HepG2 (cell line): ENCODE results near the gene PLD2. TPM values are rescaled to one million over a fixed set of nuclear protein-coding genes. Genes with fewer than 3 reads are reported as not detected.

Experiments used
- ASH2L ChIP-seq: fragments of 300-600, 200-600 bp; sonication (generic); IDR thresholded peaks from 2 replicates; pipeline ENCODE4 v1.7.0; 2017; ENCODE audit warnings: low read depth, mild to moderate bottlenecking, moderate library complexity, mixed read lengths, low read length; ENCODE audit not compliant: insufficient read length
- BRD4 ChIP-seq: sonication (generic); formaldehyde crosslinking; IDR thresholded peaks from 2 replicates; pipeline ENCODE4 v1.4.0; 2020; ENCODE audit warnings: missing genetic modification reagents
- HNRNPK ChIP-seq: fragments of 200-400 bp; formaldehyde crosslinking; IDR thresholded peaks from 2 replicates; pipeline ENCODE4 v1.6.1; 2018; ENCODE audit warnings: low read length, low read depth, moderate library complexity, mild to moderate bottlenecking; ENCODE audit not compliant: poor library complexity, severe bottlenecking
- IRF1 ChIP-seq: sonication (generic); formaldehyde crosslinking; IDR thresholded peaks from 2 replicates; pipeline ENCODE4 v1.4.0; 2020; ENCODE audit warnings: low read depth, mild to moderate bottlenecking, missing genetic modification reagents
- KAT8 ChIP-seq: IDR thresholded peaks from 2 replicates; pipeline ENCODE4 v1.6.1; 2016; ENCODE audit warnings: missing genetic modification reagents, missing compliant biosample characterization
- KLF6 ChIP-seq: IDR thresholded peaks from 2 replicates; pipeline ENCODE4 v1.8.0; 2016; ENCODE audit warnings: missing biosample characterization, missing genetic modification reagents
- NRL ChIP-seq: sonication (generic); formaldehyde crosslinking; IDR thresholded peaks from 2 replicates; pipeline ENCODE4 v1.5.0; 2020; ENCODE audit warnings: missing genetic modification reagents, mild to moderate bottlenecking, moderate library complexity, borderline replicate concordance
- PLRG1 ChIP-seq: fragments of 450-650 bp; conservative IDR thresholded peaks from 2 replicates; pipeline ENCODE4 v1.6.1; 2016
- RFX5 ChIP-seq: IDR thresholded peaks from 2 replicates; pipeline ENCODE4 v1.6.1; 2011; ENCODE audit warnings: low read depth, low read length, improper control_type of control experiment
- SIN3A ChIP-seq: IDR thresholded peaks from 2 replicates; pipeline ENCODE4 v1.6.1; 2011; ENCODE audit warnings: low read depth, mild to moderate bottlenecking, control low read depth, low read length, borderline replicate concordance
- SIX4 ChIP-seq: sonication (generic); formaldehyde crosslinking; IDR thresholded peaks from 2 replicates; pipeline ENCODE4 v1.4.0; 2020; ENCODE audit warnings: missing genetic modification reagents
- TEF ChIP-seq: sonication (generic); formaldehyde crosslinking; IDR thresholded peaks from 2 replicates; pipeline ENCODE4 v1.5.0; 2020; ENCODE audit warnings: missing genetic modification reagents
- ZKSCAN8 ChIP-seq: IDR thresholded peaks from 2 replicates; pipeline ENCODE4 v1.6.1; 2016; ENCODE audit warnings: borderline replicate concordance, missing genetic modification reagents, missing compliant biosample characterization
- ZNF558 ChIP-seq: sonication (generic); formaldehyde crosslinking; IDR thresholded peaks from 2 replicates; pipeline ENCODE4 v1.9.0; 2022; ENCODE audit warnings: mild to moderate bottlenecking, missing genetic modification reagents, borderline replicate concordance
- ZNF720 ChIP-seq: sonication (generic); formaldehyde crosslinking; IDR thresholded peaks from 2 replicates; pipeline ENCODE4 v1.4.0; 2020; ENCODE audit warnings: missing genetic modification reagents
- ZNF766 ChIP-seq: sonication (generic); formaldehyde crosslinking; IDR thresholded peaks from 2 replicates; pipeline ENCODE4 v1.5.0; 2020; ENCODE audit warnings: missing genetic modification reagents, borderline replicate concordance
- ZNF768 ChIP-seq: sonication (generic); formaldehyde crosslinking; IDR thresholded peaks from 2 replicates; pipeline ENCODE4 v1.4.0; 2020; ENCODE audit warnings: missing genetic modification reagents
- polyA plus RNA-seq, 8 experiments: library from polyadenylated mRNA; depleted of rRNA in 3 of 8; stranded (reverse) in 7 of 8; unstranded in 1 of 8; fragments of >200 nt; fragmentation: Illumina TruSeq in 4 of 8; extraction: Trizol in 4 of 8; gene quantifications; 2 replicates each; pipeline versions ENCODE4 v1.2.1 to v1.2.3, GENCODE V29; 2011 to 2016; ENCODE audit warnings: low read depth in 4 of 8, missing spikeins in 1 of 8, mixed read lengths in 1 of 8; ENCODE audit not compliant: insufficient read depth in 1 of 8
- total RNA-seq, 5 experiments: library from RNA; depleted of rRNA; stranded (reverse); fragments of >200 nt; fragmentation: Illumina TruSeq; extraction: Trizol; gene quantifications; 2 replicates each; pipeline ENCODE4 v1.2.3, GENCODE V29; 2016; ENCODE audit warnings: low read depth in 1 of 5
- TF ChIP-seq, protein P1 (sequence below): sonication (generic); formaldehyde crosslinking; conservative IDR thresholded peaks from 2 replicates; pipeline ENCODE4 v1.4.0; 2020; ENCODE audit warnings: missing genetic modification reagents
- TF ChIP-seq, protein P2 (sequence below): sonication (generic); formaldehyde crosslinking; IDR thresholded peaks from 2 replicates; pipeline ENCODE4 v1.4.0; 2020; ENCODE audit warnings: missing genetic modification reagents, low read depth, mild to moderate bottlenecking, borderline replicate concordance
- TF ChIP-seq, protein P3 (sequence below): sonication (generic); formaldehyde crosslinking; IDR thresholded peaks from 2 replicates; pipeline ENCODE4 v1.4.0; 2020; ENCODE audit warnings: missing genetic modification reagents, borderline replicate concordance

The PLD2 gene
- total and polyA plus RNA-seq, 2 of the 13 experiments (the other 11 are each of a cell fraction or from before 2014, with no cell fraction given) = 13.4 to 29.7 TPM

DNA sequence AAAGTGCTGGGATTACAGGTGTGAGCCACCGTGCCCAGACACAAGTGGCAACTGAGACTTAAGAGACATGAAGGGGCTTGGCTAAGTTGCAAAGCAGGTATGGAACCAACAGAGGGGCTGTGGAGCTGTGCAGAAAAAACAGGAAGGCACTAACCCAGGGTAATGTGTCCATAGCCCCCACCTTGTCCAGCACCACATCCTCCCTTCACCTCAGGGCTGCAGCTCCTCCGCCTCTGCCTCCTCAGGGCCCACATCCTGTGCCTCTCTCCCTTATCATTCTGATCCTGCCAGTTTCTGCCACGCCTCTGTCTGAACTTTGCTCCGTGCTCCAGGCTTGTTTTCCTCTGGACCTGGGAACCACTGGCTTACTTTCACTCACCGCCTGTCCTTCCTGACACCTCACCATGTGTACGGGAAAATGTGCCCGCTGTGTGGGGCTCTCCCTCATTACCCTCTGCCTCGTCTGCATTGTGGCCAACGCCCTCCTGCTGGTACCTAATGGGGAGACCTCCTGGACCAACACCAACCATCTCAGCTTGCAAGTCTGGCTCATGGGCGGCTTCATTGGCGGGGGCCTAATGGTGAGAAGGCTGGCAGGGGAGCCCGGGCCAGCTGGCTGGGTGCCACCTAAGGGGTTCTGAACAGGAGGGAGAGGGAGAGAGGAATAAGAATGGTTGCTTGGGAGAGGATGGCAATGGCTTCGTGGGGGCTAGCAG is 35.3 kb upstream of the PLD2 start, which contains the start of gene TM4SF5 (continued):
- TF ChIP-seq ZKSCAN8 (CRISPR knock-in tag) (no peak), ASH2L (no peak), ZNF558 (peak; percentile 72; the same call in 1 of the 2 replicates), SIN3A (peak; percentile 88; the same call in 1 of the 2 replicates), ZNF720 (CRISPR knock-in tag) (no peak), RFX5 (no peak), BRD4 (peak; percentile 88), HNRNPK (no peak), TEF (CRISPR knock-in tag) (no peak), KAT8 (CRISPR knock-in tag) (peak; percentile 73), SIX4 (CRISPR knock-in tag) (peak; percentile 45; the same call in 1 of the 2 replicates), NRL (peak; percentile 51), ZNF768 (CRISPR knock-in tag) (peak; percentile 92), PLRG1 (no peak), IRF1 (no peak), KLF6 (peak; percentile 40; the same call in 1 of the 2 replicates), ZNF766 (peak; percentile 86)
- TF ChIP-seq, protein P1, sequence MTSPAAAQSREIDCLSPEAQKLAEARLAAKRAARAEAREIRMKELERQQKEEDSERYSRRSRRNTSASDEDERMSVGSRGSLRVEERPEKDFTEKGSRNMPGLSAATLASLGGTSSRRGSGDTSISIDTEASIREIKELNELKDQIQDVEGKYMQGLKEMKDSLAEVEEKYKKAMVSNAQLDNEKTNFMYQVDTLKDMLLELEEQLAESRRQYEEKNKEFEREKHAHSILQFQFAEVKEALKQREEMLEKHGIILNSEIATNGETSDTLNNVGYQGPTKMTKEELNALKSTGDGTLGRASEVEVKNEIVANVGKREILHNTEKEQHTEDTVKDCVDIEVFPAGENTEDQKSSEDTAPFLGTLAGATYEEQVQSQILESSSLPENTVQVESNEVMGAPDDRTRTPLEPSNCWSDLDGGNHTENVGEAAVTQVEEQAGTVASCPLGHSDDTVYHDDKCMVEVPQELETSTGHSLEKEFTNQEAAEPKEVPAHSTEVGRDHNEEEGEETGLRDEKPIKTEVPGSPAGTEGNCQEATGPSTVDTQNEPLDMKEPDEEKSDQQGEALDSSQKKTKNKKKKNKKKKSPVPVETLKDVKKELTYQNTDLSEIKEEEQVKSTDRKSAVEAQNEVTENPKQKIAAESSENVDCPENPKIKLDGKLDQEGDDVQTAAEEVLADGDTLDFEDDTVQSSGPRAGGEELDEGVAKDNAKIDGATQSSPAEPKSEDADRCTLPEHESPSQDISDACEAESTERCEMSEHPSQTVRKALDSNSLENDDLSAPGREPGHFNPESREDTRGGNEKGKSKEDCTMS (CRISPR knock-in tag) = no peak
- TF ChIP-seq, protein P2, sequence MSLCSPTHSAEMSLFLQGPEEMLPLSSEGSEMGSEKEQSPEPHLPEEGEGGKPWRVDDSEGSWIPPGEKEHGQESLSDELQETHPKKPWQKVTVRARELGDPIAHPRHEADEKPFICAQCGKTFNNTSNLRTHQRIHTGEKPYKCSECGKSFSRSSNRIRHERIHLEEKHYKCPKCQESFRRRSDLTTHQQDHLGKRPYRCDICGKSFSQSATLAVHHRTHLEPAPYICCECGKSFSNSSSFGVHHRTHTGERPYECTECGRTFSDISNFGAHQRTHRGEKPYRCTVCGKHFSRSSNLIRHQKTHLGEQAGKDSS (CRISPR knock-in tag) = peak; percentile 24; the same call in 1 of the 2 replicates
- TF ChIP-seq, protein P3, sequence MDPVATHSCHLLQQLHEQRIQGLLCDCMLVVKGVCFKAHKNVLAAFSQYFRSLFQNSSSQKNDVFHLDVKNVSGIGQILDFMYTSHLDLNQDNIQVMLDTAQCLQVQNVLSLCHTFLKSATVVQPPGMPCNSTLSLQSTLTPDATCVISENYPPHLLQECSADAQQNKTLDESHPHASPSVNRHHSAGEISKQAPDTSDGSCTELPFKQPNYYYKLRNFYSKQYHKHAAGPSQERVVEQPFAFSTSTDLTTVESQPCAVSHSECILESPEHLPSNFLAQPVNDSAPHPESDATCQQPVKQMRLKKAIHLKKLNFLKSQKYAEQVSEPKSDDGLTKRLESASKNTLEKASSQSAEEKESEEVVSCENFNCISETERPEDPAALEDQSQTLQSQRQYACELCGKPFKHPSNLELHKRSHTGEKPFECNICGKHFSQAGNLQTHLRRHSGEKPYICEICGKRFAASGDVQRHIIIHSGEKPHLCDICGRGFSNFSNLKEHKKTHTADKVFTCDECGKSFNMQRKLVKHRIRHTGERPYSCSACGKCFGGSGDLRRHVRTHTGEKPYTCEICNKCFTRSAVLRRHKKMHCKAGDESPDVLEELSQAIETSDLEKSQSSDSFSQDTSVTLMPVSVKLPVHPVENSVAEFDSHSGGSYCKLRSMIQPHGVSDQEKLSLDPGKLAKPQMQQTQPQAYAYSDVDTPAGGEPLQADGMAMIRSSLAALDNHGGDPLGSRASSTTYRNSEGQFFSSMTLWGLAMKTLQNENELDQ (CRISPR knock-in tag) = 0 out of 2 replicates have a peak, but pooled peaks have one; percentile 45
